Measurements from ENCODE around the gene AOAH.

- TF ChIP-seq POLR2A (IDR thresholded peaks at IDR 0.05) (no peak), CTCF (IDR thresholded peaks at IDR 0.05) (no peak)
These were observed 255.1 kb downstream of the AOAH start for GRCh38 chr7:36469236-36469635.

Data from adrenal gland (tissue), 5 donors.